Erythroblast (primary cell): Measurements from ENCODE around the gene ARID1B.

ENCODE experiments used
- GATA1 ChIP-seq: IDR thresholded peaks from 2 replicates; pipeline ENCODE4 v1.6.1; 2011; ENCODE audit warnings: low read depth, mild to moderate bottlenecking, control low read depth, low read length, moderate library complexity
- POLR2A ChIP-seq: IDR thresholded peaks from 2 replicates; pipeline ENCODE4 v1.6.1; 2011; ENCODE audit warnings: mild to moderate bottlenecking, low read length

GRCh38 chr6:157253017-157253416 is 475.8 kb downstream of the ARID1B start:
- no peak for TF ChIP-seq POLR2A
- TF ChIP-seq GATA1, result no peak
